GM21825 (cell line): ENCODE results near the gene ITGA4.

Experiments used
- ATAC-seq: cut with Tn5 transposase; IDR thresholded peaks from one replicate; pipeline ENCODE4 v1.9.1; 2021; ENCODE audit warnings: mild to moderate bottlenecking, moderate library complexity; ENCODE audit not compliant: unreplicated experiment

Gene ITGA4

GRCh38 chr2:181570833-181571661 is 113.9 kb downstream of the ITGA4 start:
- no peak for ATAC-seq

DNA sequence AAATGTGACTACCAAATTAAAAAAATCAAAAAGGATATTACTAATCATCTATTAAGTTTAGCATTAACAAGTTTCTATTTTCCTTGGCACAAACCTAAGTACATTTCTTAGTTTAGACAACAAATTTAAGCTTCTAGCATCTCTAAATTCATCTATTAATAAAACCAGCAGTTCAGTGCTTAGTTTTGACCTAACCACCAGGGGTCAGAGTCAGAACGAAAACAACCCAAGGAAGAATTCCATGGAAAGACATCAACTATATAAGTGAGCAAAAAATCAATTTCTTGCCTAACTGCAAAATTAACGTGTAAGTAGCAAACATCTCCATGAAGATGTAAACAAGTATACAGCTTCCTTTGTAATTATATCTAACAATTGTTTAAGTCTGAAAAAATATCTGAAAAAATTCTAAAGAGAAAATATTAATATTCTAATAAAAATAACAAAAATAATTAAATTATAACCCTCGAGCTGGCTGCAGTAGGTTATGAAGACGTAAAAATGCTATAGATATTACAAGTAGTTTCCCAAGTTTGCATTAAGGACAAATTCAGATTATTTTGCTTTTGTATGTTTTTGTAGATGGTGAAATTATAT is 116.1 kb downstream of the ITGA4 start:
- ATAC-seq, result no peak

DNA sequence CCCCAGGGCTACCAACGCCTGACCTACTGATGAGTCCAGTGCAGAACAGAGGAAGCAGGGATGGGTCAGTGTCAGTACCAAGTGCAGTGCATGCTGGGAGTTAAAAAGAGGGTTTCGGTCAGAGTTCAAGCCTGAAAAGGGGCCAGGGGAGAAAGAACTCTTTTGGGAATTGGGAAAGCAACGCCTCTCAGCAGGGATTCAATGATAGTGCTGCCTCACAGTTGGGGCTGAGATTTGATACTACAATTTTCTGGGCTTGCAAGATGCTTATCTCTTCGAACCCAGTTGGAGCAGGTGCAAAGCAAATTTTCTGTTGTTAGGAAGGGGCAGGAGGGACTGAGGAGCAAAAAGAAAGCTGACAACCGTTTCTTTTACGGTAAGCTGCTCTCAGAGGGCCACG is 117.1 kb downstream of the ITGA4 start:
- ATAC-seq, result no peak

- no peak for ATAC-seq
Measured at GRCh38 chr2:181575024-181575649, 118.0 kb downstream of the ITGA4 start.

GRCh38 chr2:181575650-181576025 is 118.5 kb downstream of the ITGA4 start:
- ATAC-seq, result no peak

DNA sequence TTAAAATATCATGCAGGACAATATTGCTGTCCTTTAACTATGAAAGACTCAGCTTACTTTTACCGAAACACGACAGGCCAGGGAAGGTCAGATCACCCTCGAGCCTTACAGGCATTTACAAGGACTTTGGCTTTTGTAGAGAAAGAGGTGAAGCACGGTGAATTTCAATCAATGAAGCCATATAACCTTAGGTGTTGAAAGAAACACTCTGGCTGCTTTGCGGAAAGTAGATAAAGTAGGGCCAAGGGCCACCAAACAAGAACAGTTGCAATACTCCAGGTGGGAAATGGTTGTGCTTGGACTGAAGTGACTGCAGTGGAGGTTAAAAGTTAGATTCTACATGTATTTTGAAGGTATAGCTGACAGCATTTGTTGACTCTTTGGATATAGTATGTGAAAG is 119.2 kb downstream of the ITGA4 start:
- no peak for ATAC-seq

GRCh38 chr2:181578829-181579228 is 121.6 kb downstream of the ITGA4 start:
- no peak for ATAC-seq

GRCh38 chr2:181581534-181581933 is 124.3 kb downstream of the ITGA4 start:
- no peak for ATAC-seq

- ATAC-seq, result no peak
Measured at GRCh38 chr2:181585732-181586131, 128.5 kb downstream of the ITGA4 start.
